Fibroblast of upper back skin (primary cell): ENCODE data around the gene DAAM1.

Experiments used
- DNase-seq: peaks from one replicate; pipeline ENCODE4 v3.0.0-alpha.2; 2013

The DAAM1 gene

DNA sequence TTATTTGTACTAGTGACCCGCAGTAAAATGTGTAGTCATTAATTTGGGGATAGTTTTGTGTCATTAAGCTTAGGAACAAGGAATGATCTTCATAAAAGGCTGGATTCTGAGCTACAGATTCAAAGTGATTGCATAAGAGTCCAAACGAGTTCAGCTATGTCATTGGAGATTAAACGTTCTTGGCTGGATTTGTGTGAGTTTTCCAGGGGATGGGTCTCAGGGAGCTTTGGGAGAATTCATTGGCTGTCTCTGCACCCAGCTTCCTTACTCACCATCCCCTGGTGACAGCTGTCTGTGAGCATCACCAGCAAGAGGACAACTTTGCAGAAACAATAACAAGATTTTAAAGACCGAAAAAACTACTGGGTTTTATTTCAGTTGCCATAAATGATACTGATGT is 130.4 kb downstream of the DAAM1 start:
- DNase-seq, result no peak

- DNase-seq, result no peak
Observed at GRCh38 chr14:59320361-59320760, 131.9 kb downstream of the DAAM1 start.

- peak; percentile 78 for DNase-seq
Observed at GRCh38 chr14:59320763-59321625, 132.5 kb downstream of the DAAM1 start.

- no peak for DNase-seq
Observed at GRCh38 chr14:59321626-59321949, 133.1 kb downstream of the DAAM1 start.

- peak; percentile 74 for DNase-seq
Observed at GRCh38 chr14:59325906-59326305, 137.4 kb downstream of the DAAM1 start.

GRCh38 chr14:59328454-59328853 is 140.0 kb downstream of the DAAM1 start:
- DNase-seq, result no peak

DNA sequence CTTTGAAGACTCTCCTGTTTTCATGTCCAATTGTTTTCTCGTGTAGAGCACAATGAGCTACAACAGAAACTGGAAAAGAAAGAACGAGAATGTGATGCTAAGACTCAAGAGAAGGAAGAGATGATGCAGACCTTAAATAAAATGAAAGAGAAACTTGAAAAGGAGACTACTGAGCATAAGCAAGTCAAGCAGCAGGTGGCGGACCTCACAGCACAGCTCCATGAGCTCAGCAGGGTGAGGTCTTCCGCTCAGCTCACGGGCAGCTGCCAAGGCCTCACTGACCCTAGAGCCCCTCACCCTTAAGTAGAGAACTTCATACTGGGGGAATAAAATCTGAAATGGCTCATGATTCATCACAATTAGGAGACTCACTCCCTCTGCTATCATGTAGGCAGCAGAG is 142.0 kb downstream of the DAAM1 start:
- no peak for DNase-seq

GRCh38 chr14:59331217-59331616 is 142.8 kb downstream of the DAAM1 start:
- no peak for DNase-seq

GRCh38 chr14:59332727-59333126 is 144.3 kb downstream of the DAAM1 start:
- peak; percentile 89 for DNase-seq

GRCh38 chr14:59333235-59333634 is 144.8 kb downstream of the DAAM1 start:
- DNase-seq, result no peak

DNA sequence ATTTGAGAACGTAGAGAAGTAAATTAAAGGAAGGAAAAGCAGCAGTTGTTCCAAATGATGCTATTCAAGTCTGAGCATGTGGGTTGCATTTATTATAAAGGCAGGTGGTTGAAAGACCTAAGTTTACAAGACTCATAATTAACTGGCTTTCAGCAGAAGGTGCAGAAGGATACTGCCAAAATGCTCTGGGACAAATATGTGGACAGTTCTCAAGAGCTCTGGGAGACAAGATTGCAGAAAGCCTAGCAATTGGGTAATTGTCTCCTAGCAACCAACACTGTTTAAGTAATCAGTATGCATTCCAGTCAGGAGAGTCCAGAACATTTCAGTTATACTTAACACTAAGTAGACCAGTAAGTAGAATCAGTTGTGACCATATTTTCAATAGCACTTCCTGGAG is 145.2 kb downstream of the DAAM1 start:
- DNase-seq, result peak; percentile 90

DNA sequence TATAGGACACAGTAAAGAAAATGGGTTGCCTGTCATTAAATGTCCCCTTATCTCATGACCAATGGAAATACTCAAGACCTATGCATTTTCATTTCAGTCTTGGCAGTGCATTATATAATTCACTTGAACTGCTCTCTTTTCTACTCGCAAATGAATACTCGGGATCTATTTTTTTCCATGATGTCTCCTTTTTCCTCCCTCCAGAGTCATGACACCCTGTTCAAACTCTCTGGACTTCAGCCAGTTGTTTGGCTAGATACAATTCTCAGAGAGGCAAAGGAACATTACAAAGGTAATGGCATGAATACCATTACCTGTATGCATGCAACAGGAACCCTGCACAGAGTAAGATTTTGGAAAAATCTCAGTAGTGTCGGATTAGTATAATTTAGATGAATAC is 145.8 kb downstream of the DAAM1 start:
- DNase-seq, result no peak

DNA sequence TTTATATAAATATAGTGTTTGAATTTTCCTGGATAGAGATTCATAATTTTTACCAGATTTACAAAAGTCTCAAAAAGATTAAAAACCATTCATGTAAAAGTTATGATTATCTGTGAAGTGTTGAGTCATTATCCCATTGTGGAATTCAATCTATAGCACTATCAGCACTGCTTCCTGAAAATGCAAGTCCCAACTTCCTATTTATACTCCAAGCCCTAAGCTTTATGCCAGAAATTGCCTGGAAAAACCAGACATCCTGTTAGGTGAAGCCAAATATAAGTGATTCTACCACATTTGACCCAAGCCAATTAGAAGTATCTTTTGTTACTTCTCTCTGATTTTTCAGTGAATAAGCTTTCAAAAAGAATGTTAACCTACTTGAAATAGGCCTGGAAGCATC is 147.6 kb downstream of the DAAM1 start:
- DNase-seq, result peak; percentile 38

- DNase-seq, result no peak
Observed at GRCh38 chr14:59336706-59337105, 148.2 kb downstream of the DAAM1 start.

DNA sequence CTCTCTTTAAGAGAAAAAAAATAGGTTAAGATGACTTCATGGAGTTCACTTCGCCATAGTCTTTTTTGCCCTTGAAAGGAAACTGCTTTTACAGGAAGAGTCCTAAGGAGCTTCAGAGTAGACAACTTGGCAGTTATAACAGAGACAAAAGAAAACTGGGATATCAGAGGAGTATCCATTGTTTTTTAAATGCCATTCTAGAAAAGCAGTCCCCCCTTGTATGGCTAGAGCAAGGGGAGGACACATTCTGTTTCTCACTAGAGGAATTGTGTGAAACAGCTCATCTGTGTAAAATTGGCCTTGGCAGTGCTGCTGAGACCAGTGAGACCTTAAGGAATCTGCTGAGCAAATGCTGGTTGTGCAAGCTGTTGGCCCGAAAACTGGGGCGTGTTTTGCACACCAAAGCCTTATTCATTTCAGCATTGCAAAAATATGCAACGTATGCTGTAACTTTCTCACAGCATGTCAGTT is 148.7 kb downstream of the DAAM1 start:
- DNase-seq, result peak; percentile 85

GRCh38 chr14:59338761-59339160 is 150.3 kb downstream of the DAAM1 start:
- DNase-seq, result no peak

DNA sequence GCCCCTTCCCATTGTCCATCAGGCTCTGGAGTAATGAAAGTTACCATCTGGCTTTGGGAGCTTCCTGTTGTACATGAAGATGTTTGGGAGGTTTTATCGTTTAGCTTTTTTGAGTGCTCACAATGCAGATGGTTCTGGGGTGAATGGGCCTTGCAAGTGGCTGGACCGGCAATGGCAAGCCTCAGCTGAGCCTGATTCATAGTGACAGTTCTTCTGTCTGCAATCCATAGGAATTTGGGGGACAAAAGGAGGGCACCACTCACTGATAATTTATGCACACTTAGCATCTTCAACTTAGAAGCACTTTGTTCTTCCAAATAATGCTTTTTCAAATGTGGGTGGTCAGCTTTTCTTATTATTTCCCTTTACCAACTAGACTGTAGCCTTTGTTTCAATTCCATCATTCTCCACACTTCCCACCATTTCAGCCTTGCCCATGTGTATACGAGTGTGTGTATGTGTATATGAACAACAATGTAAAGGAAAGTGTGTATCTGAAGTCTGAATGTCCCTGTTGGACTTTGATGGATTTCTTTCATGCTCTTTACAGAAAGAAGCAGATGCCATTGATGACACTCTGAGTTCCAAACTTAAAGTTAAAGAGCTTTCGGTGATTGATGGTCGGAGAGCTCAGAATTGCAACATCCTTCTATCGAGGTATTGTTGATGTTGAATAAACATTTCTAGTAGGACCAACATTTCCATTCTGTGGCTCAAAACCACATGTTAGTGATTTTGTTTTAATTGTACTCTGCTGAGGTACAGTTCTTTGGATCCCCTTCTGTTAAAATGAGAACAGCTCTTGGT is 151.3 kb downstream of the DAAM1 start:
- no peak for DNase-seq

DNA sequence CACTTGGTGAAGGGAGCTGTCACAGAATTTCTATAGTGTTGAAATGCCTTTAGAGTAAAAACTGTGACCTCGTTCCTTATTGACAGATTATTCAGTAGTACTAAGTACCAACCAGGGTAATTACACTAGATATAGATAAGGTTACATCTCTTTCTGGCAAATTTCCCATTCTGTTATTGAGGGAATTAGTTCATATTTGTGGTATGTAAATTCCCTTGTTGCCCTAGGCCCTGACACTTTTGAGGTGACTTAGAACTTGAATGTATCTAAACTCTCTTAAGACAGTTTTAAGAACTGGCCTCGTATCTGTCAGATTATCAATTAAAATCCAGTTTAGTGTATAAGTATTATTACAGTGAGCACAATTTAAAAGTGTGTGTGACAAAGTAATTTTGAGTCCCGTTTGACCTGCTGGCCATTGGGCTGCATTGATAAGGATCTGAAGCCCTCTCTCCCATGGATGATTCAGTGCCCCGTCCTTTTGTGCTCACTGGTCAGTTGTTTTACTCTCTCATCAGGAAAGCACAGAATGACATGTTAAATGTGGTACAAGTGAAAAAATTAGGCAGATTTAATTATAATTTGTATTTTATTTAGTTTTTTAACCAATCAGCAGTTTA is 153.5 kb downstream of the DAAM1 start:
- no peak for DNase-seq

DNA sequence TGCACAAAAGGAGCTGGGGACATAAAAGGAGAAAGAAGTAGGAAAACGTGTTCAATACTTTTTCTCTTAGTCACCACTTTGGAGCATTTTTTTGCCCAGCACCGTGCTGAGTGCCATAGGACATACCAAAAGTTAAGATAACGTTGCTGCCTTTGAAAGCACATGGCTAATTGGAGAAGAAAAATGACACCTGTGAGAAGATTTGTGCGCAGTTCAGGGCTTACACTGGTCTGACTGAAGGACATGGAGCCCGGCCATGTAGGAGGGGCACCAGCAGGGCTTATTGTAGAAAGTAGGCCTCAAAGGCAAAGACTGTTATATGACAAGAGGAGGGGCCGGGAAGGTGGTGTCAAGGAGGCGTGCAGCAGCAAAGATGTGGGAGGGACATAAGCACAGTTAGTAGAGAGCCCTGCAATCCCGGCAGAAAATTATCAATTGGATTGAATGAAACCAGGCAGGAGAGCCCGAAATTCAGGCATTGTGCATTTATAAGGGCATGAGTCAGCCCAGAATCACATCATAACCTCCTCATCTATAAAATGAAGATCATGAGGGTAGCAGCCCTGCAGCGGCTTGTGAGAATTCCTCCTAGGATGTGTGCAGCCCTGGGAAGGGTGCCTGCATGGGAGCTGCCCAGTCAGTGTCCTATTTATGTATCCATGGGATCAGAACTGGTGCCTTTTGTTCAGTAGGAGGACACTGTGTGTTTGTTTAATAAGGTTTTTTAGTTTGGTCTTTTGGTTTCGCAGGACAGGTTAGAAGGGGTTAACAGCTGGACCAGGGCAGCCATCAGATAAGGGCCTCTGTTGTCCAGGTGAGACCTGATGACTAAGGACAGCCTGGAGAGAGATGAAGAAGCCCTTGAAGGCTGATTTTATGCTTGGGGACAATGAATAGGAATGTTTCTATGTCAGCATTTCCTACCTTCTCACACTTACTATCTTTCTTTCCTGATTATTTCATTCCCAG is 154.3 kb downstream of the DAAM1 start:
- DNase-seq, result no peak

GRCh38 chr14:59343585-59343984 is 155.1 kb downstream of the DAAM1 start:
- DNase-seq, result no peak

GRCh38 chr14:59344016-59344415 is 155.5 kb downstream of the DAAM1 start:
- no peak for DNase-seq

DNA sequence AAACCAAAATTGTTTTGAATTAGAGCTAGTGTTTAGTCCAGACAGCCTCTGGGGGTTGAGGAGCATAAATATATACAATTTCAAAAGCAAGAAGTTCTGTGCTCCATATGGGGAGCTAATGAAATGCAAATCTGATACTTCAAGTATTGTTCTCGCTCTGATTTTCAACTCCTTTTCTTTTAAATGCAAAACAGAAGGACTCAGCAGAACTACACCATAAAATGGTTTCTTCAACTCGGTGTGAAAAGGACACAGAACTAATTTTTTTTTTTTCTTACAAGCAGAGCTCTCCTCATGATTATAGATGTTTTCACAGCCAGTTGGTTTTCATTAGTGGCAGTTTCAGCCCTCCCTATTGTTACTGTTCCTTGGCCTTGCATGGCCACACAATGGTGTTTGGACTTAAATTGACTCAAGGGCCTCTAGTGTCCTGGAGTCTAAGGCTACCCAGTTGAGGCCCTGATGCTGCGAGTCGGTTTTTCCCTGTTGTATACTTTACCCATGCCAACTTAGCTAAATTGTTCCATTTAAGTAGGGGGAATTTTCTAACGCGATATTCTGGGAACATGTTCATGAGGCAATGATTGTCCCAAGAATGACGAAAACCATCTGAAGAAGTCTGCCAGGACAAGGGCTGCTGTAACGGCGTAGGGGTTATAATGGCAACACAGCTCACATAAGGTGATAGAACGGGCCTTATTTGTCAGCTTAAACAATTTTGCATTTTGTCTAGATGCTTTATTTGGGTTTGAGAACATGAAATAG is 156.4 kb downstream of the DAAM1 start:
- DNase-seq, result no peak
